ENCODE measurements around the gene PCED1B. TPM values are rescaled to one million over a fixed set of nuclear protein-coding genes. Genes with fewer than 3 reads are reported as not detected.

The PCED1B gene
- total RNA-seq, 4 donors from 2014 or later, result 2.6 to 4.6 (median 4.2) TPM

GRCh38 chr12:47054659-47055058, 24.8 kb upstream of the PCED1B start:
- no peak for TF ChIP-seq CTCF (IDR thresholded peaks at IDR 0.05; ENCODE audit: low read depth)

GRCh38 chr12:47065546-47065945, 13.9 kb upstream of the PCED1B start:
- no peak for TF ChIP-seq CTCF (IDR thresholded peaks at IDR 0.05; ENCODE audit: low read depth)

GRCh38 chr12:47066278-47067025, 13.0 kb upstream of the PCED1B start:
- no peak for TF ChIP-seq CTCF (IDR thresholded peaks at IDR 0.05; ENCODE audit: low read depth)

- TF ChIP-seq CTCF (IDR thresholded peaks at IDR 0.05; ENCODE audit: low read depth), result no peak
Observed at GRCh38 chr12:47067176-47067575, 12.2 kb upstream of the PCED1B start.

GRCh38 chr12:47067771-47068431, 11.5 kb upstream of the PCED1B start:
- no peak for TF ChIP-seq CTCF (IDR thresholded peaks at IDR 0.05; ENCODE audit: low read depth)

GRCh38 chr12:47068539-47068938, 10.9 kb upstream of the PCED1B start:
- no peak for TF ChIP-seq CTCF (IDR thresholded peaks at IDR 0.05; ENCODE audit: low read depth)

GRCh38 chr12:47070310-47070709, 9.1 kb upstream of the PCED1B start:
- TF ChIP-seq CTCF (IDR thresholded peaks at IDR 0.05; ENCODE audit: low read depth), result no peak
